Cardiac muscle cell (in vitro differentiated cells and primary cell): ENCODE results near the gene SGF29. TPM values are rescaled to one million over a fixed set of nuclear protein-coding genes. Genes with fewer than 3 reads are reported as not detected.

Experiments
- DNase-seq, 2 donors: peaks; one replicate each; pipeline versions ENCODE4 v3.0.0 to v3.0.0-alpha.2; 2010 to 2017; ENCODE audit warnings: low read depth in 1 of 2, low spot score in 1 of 2
- H3K27ac ChIP-seq: fragments of 200-600 bp; sonication (generic); 2 replicates; pipeline ENCODE4 v1.5.1; 2016
- H3K27me3 ChIP-seq: fragments of 200-600 bp; sonication (generic); 2 replicates; pipeline ENCODE4 v1.6.0; 2016; ENCODE audit warnings: control low read depth
- H3K36me3 ChIP-seq: fragments of 200-600 bp; sonication (generic); 2 replicates; pipeline ENCODE4 v1.5.1; 2016; ENCODE audit warnings: control low read depth
- H3K4me1 ChIP-seq: fragments of 200-600 bp; sonication (generic); 2 replicates; pipeline ENCODE4 v1.8.1; 2017; ENCODE audit warnings: low read depth, mild to moderate bottlenecking, mixed run types
- H3K4me3 ChIP-seq: fragments of 200-600 bp; sonication (generic); 2 replicates; pipeline ENCODE4 v1.5.1; 2016; ENCODE audit warnings: mild to moderate bottlenecking
- H3K9me3 ChIP-seq: fragments of 200-600 bp; sonication (generic); 2 replicates; pipeline ENCODE4 v1.5.1; 2017; ENCODE audit warnings: low read depth, mild to moderate bottlenecking, control low read depth
- polyA plus RNA-seq: library from polyadenylated mRNA; unstranded; fragments of >200 nt; fragmentation: Nextera tagmentation; extraction: Ambion mirVana; gene quantifications from 2 replicates; pipeline ENCODE4 v1.2.1, GENCODE V29; 2016
- total RNA-seq: library from RNA; depleted of rRNA; stranded (reverse); fragments of >200 nt; gene quantifications from 2 replicates; pipeline ENCODE4 v1.2.3, GENCODE V29; 2016
- TF ChIP-seq, protein P1 (sequence below): IDR thresholded peaks from 2 replicates; pipeline ENCODE4 v1.5.1; 2012; ENCODE audit warnings: low read depth, mild to moderate bottlenecking, low read length

Gene SGF29
- total and polyA plus RNA-seq, 2 experiments from 2014 or later = 21.7 to 28.8 TPM

DNA sequence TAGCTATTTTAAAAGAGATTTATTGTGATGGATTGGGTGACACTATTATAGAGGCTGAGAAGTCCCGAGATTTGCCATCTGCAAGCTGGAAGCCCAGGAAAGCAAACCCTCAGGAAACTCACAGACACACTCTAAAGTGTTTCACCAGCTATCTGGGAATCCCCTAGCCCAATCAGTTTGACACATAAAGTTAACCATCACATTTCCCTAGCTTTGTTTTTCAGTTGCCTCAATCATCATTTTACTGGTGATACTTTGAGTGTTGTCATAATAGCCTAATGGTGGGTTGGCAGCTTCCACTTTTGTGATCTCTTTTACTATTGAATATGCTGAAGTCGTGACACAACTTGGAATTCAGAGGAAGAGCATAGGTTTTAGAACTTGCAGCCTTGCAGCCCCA is 1.8 kb downstream of the SGF29 start:
- Histone ChIP-seq H3K4me1 (peaks cover 3% of the 10 kb centered on the region), H3K9me3 (no peaks in the 10 kb centered on the region), H3K27ac (no peak overlapping the region), H3K27me3 (no peaks in the 10 kb centered on the region), H3K36me3 (no peaks in the 10 kb centered on the region), H3K4me3 (no peak overlapping the region)
- TF ChIP-seq, protein P1, sequence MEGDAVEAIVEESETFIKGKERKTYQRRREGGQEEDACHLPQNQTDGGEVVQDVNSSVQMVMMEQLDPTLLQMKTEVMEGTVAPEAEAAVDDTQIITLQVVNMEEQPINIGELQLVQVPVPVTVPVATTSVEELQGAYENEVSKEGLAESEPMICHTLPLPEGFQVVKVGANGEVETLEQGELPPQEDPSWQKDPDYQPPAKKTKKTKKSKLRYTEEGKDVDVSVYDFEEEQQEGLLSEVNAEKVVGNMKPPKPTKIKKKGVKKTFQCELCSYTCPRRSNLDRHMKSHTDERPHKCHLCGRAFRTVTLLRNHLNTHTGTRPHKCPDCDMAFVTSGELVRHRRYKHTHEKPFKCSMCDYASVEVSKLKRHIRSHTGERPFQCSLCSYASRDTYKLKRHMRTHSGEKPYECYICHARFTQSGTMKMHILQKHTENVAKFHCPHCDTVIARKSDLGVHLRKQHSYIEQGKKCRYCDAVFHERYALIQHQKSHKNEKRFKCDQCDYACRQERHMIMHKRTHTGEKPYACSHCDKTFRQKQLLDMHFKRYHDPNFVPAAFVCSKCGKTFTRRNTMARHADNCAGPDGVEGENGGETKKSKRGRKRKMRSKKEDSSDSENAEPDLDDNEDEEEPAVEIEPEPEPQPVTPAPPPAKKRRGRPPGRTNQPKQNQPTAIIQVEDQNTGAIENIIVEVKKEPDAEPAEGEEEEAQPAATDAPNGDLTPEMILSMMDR = no peak
- DNase-seq = no peak

- peak overlapping the region; percentile 13 for H3K27ac ChIP-seq
- H3K4me1 ChIP-seq = peaks cover 10% of the 10 kb centered on the region
- TF ChIP-seq, protein P1 = no peak
- no peaks in the 10 kb centered on the region for H3K36me3 ChIP-seq
- no peaks in the 10 kb centered on the region for H3K9me3 ChIP-seq
- H3K27me3 ChIP-seq = no peaks in the 10 kb centered on the region
- DNase-seq = no peak
- no peak overlapping the region for H3K4me3 ChIP-seq
Observed at GRCh38 chr16:28556914-28557320, 3.2 kb downstream of the SGF29 start.

DNA sequence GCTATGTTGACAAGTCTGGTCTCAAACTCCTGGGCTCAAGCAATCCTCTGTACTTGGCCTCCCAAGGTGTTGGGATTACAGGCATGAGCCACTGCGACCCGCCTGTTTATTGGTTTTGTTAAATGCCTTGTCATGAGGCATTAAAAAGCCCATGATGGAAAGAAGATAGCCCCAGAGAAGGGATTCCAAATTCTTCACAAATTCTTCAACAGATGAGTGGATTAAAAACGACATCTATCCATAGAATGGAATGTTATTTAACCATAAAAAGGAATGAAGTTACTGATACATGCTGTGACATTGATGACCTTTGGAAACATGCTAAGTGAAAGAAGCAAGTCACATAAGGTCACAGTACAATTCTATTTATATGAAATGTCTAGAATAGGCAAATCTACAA is 4.7 kb downstream of the SGF29 start:
- no peak for DNase-seq
- Histone ChIP-seq H3K4me1 (peaks cover 16% of the 10 kb centered on the region), H3K36me3 (no peaks in the 10 kb centered on the region), H3K27me3 (no peaks in the 10 kb centered on the region), H3K4me3 (no peak overlapping the region), H3K27ac (no peak overlapping the region), H3K9me3 (no peaks in the 10 kb centered on the region)
- TF ChIP-seq, protein P1 = no peak

GRCh38 chr16:28561557-28562187 is 8.0 kb downstream of the SGF29 start:
- Histone ChIP-seq H3K27me3 (no peaks in the 10 kb centered on the region), H3K36me3 (no peaks in the 10 kb centered on the region), H3K4me3 (no peak overlapping the region), H3K4me1 (peaks cover 12% of the 10 kb centered on the region), H3K27ac (peak overlapping the region; percentile 77), H3K9me3 (no peaks in the 10 kb centered on the region)
- TF ChIP-seq, protein P1 = no peak
- no peak for DNase-seq

DNA sequence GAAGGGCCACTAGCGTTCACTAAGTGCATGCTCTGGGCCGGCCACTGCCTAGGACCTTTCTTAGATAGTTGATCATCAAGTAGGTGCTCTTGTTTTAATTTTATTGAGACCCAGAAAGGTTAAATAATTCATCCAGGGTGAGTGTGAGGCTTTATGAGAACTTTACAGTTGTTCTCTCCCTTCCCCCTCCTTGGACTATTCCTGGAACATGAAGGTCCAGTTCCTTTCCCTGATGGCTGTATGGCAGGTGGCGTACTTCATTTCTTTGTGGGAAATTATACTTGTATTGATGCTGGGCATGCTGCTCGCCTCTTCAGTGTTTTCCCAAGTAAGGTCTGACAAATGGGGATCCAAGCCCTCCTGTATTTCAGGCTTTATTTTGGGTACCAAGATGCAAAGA is 8.5 kb downstream of the SGF29 start:
- H3K9me3 ChIP-seq = peaks cover 2% of the 10 kb centered on the region
- peaks cover 12% of the 10 kb centered on the region for H3K4me1 ChIP-seq
- H3K27me3 ChIP-seq = no peaks in the 10 kb centered on the region
- DNase-seq = no peak
- TF ChIP-seq, protein P1 = no peak
- H3K36me3 ChIP-seq = no peaks in the 10 kb centered on the region
- peak overlapping the region; percentile 77 for H3K27ac ChIP-seq
- no peak overlapping the region for H3K4me3 ChIP-seq
